Kidney (tissue), 22 donors: ENCODE measurements around the gene DLGAP4. TPM values are rescaled to one million over a fixed set of nuclear protein-coding genes. Genes with fewer than 3 reads are reported as not detected.

ENCODE experiments used
- DNase-seq, 5 donors: peaks; one replicate each; pipeline ENCODE4 v3.0.0-alpha.2; 2013 to 2020
- FAIRE-seq: peaks from 2 replicates; lab custom pipeline; 2012; peaks lifted over from hg19 to GRCh38; lab: Jason Lieb, UNC
- H3K27ac ChIP-seq, 2 donors: one replicate each; pipeline ENCODE4 v1.7.0; 2013; ENCODE audit warnings: low read depth in 2 of 2, low read length in 2 of 2, inconsistent platforms in 1 of 2
- H3K27me3 ChIP-seq: one replicate; pipeline ENCODE4 v1.7.1; 2013; ENCODE audit warnings: low read length, inconsistent platforms; ENCODE audit not compliant: control insufficient read depth, insufficient read depth
- H3K36me3 ChIP-seq, 3 donors: one replicate each; pipeline versions ENCODE4 v1.7.0 to v1.7.1; 2013; ENCODE audit warnings: low read length in 3 of 3, control low read depth in 1 of 3, inconsistent platforms in 1 of 3; ENCODE audit not compliant: insufficient read depth in 3 of 3, control insufficient read depth in 2 of 3
- H3K4me1 ChIP-seq, 3 donors: one replicate each; pipeline versions ENCODE4 v1.7.0 to v1.7.1; 2013; ENCODE audit warnings: low read length in 3 of 3, inconsistent platforms in 1 of 3, low read depth in 1 of 3; ENCODE audit not compliant: control insufficient read depth in 2 of 3, insufficient read depth in 2 of 3
- H3K4me3 ChIP-seq, 3 donors: one replicate each; pipeline versions ENCODE4 v1.7.0 to v1.8.1; 2013; ENCODE audit warnings: low read length in 3 of 3, control low read depth in 1 of 3, inconsistent platforms in 1 of 3
- H3K9ac ChIP-seq, 3 donors: one replicate each; pipeline versions ENCODE4 v1.7.0 to v1.7.1; 2013; ENCODE audit warnings: low read length in 3 of 3, control low read depth in 1 of 3, inconsistent platforms in 1 of 3
- H3K9me3 ChIP-seq, 3 donors: one replicate each; pipeline versions ENCODE4 v1.7.0 to v1.7.1; 2013; ENCODE audit warnings: low read length in 3 of 3, control low read depth in 1 of 3, inconsistent platforms in 1 of 3; ENCODE audit not compliant: control insufficient read depth in 2 of 3, insufficient read depth in 1 of 3
- intact Hi-C: fragments of 100-400 bp; cut with DNase I; formaldehyde crosslinking; loops from one replicate; pipeline ENCODE4 v1.11.1; 2022
- long read RNA-seq, 10 donors: library from polyadenylated mRNA in 1 of 10; unstranded in 1 of 10; transcript quantifications; one replicate each; pipeline ENCODE4 v2.0.0 and lab custom pipeline, GENCODE V29; 2021 to 2026
- polyA plus RNA-seq: library from polyadenylated mRNA; stranded (reverse); fragments of 350-450 nt; fragmentation: Illumina TruSeq; extraction: RNeasy Lipid Tissue Mini Kit (QIAGEN cat#74804); gene quantifications from one replicate; pipeline ENCODE4 v1.2.3, GENCODE V29; 2014; ENCODE audit warnings: low read depth, low replicate concordance; ENCODE audit not compliant: insufficient read depth
- total RNA-seq: library from RNA; stranded (reverse); fragmentation: NEBNext Ultra II Directional; extraction: Animal tissue kit (Norgen Biotek cat#: 25700); gene quantifications from one replicate; pipeline ENCODE4 v1.2.1, GENCODE V29; 2021
- TF ChIP-seq, protein P1 (sequence below): IDR thresholded peaks from 3 replicates; pipeline ENCODE4 v1.5.1; 2012; ENCODE audit warnings: mild to moderate bottlenecking, moderate library complexity, borderline replicate concordance; ENCODE audit not compliant: insufficient read depth; ENCODE audit errors: extremely low read depth
- donor health status: control.
- donor health status: control.
- donor health status: control.
- donor health status: control.
- donor health status: control.
- donor health status: DM: yes; HTN: yes; CAD: no.
- donor health status: Normal renal cell carcinoma (clear cell type).

The DLGAP4 gene, protein sequence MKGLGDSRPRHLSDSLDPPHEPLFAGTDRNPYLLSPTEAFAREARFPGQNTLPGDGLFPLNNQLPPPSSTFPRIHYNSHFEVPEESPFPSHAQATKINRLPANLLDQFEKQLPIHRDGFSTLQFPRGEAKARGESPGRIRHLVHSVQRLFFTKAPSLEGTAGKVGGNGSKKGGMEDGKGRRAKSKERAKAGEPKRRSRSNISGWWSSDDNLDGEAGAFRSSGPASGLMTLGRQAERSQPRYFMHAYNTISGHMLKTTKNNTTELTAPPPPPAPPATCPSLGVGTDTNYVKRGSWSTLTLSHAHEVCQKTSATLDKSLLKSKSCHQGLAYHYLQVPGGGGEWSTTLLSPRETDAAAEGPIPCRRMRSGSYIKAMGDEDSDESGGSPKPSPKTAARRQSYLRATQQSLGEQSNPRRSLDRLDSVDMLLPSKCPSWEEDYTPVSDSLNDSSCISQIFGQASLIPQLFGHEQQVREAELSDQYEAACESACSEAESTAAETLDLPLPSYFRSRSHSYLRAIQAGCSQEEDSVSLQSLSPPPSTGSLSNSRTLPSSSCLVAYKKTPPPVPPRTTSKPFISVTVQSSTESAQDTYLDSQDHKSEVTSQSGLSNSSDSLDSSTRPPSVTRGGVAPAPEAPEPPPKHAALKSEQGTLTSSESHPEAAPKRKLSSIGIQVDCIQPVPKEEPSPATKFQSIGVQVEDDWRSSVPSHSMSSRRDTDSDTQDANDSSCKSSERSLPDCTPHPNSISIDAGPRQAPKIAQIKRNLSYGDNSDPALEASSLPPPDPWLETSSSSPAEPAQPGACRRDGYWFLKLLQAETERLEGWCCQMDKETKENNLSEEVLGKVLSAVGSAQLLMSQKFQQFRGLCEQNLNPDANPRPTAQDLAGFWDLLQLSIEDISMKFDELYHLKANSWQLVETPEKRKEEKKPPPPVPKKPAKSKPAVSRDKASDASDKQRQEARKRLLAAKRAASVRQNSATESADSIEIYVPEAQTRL
- 62.4 TPM for total RNA-seq
- 19.6 TPM for polyA plus RNA-seq
- long read RNA-seq, donor 1, partial matches to known transcripts: 21 of 22 reads
- long read RNA-seq, donor 1, other reads (novel, unspliced or antisense): 0 of 22 reads
- long read RNA-seq, donor 2, partial matches to known transcripts: 6 of 8 reads
- long read RNA-seq, donor 2, other reads (novel, unspliced or antisense): 0 of 8 reads
- long read RNA-seq, donor 3, partial matches to known transcripts: 10 of 16 reads
- long read RNA-seq, donor 3, other reads (novel, unspliced or antisense): 0 of 16 reads
- long read RNA-seq, donor 4, transcript DLGAP4-202 (7 exons, 2,392 nt): major isoform, 7 of 9 reads
- long read RNA-seq, donor 4, partial matches to known transcripts: 0 of 9 reads
- long read RNA-seq, donor 4, other reads (novel, unspliced or antisense): 0 of 9 reads
- long read RNA-seq, donor 5: 0 reads
- long read RNA-seq, donor 6, partial matches to known transcripts: 0 of 4 reads
- long read RNA-seq, donor 6, other reads (novel, unspliced or antisense): 0 of 4 reads
- long read RNA-seq, donor 7, transcript DLGAP4-206 (7 exons, 3,110 nt): major isoform, 5 of 41 reads
- long read RNA-seq, donor 7, partial matches to known transcripts: 2 of 41 reads
- long read RNA-seq, donor 7, other reads (novel, unspliced or antisense): 34 of 41 reads
- long read RNA-seq, donor 8, partial matches to known transcripts: 17 of 18 reads
- long read RNA-seq, donor 8, other reads (novel, unspliced or antisense): 0 of 18 reads
- long read RNA-seq, donor 9, partial matches to known transcripts: 0 of 5 reads
- long read RNA-seq, donor 9, other reads (novel, unspliced or antisense): 0 of 5 reads
- long read RNA-seq, donor 10, partial matches to known transcripts: 10 of 12 reads
- long read RNA-seq, donor 10, other reads (novel, unspliced or antisense): 0 of 12 reads

DNA sequence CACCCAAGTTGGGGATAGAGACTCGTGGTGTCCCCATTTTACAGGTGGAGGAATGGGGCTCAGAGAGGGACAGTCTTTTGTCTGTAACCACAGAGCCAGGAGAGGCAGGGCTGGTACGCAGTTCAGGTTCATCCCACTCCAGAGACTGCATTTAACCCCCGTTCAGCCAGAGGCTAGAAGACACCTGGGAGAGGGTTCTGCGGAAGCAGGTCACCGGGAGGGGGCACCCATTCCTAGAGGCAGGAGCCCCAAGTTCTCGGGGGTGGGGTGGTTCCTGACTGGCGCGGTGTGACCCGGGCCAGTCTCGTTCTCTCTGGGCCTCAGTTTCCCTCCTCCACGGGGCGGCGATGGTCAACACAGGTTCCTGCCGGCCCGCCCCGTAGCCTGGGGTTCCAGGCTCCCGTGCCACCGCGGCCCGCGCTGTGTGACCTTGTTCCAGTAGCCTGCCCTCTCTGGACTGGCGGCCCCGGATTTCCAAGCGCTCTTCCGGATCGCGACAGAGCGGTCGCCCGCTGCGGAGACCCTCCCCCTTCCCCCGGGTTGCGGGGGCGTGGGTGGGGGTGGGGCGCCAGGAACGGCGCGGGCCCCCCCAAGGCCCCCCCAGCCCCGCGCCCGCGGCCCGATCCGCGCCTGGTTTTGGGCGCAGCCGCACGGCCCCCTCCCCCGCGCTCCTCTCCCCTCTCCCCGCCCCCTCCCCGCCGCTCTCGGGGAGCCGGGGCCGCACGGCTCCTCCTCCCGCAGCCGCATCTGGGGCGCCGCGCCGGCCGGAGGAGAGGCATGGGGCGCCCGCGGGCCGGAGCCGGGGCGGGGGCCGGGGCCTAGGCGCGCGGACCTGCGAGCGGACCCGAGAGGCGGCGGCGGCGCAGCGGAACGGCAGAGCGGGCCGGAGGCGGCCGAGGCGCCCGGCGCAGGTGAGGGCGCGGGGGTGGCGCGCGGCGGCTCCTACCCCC is at the start of gene DLGAP4:
TSS of gene DLGAP4 (plus strand) at position 738 of the 950 bp plus-strand sequence. CDS start 125,379 bp downstream, outside the sequence.
- peak in 2 of 5 donors; percentile 3 to 42 for DNase-seq

DNA sequence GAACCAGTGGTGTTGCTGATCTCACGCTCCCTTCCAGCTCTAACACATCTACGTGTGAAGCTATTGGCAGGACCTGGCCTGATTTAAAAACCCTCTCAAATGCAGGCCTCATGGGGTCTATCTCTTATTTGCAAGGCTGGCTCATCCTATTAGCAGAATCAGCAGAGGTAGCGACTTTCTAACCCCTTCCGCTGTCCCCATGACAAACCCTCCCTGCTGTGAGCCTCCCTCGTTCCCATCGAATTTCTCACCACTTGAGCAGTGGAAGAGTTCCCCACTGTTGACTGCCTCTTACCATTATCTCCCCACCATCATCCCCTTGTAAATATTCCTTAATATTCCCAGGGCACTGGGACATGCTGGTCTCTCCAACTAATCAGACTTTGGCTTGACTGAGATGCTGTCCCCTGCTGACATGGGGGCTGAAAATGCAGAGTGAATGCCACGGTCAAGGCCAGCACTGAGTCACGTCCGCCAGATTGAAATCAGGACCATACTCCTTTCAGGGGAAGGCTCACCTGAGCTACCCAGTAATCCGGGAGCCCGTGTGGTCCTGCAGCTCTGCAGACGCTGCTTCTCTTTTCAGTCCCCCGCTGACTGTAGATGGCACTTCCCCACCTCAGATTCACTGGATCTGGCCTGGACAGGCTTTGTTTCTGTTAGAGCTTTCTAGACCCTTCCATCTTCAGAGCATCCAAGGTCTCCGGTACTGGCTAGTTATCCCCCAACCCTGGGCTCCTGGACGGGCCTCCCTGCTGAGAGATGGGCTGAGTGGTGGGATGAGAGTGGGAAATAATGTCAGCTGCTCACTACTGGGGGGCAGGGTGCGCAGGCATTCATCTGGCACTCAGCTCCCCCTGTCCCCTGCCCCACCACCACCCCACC is 46.7 kb upstream of the DLGAP4 start:
- Histone ChIP-seq H3K9ac (no peak overlapping the region), H3K4me1 (no peaks in the 10 kb centered on the region), H3K27me3 (no peaks in the 10 kb centered on the region), H3K9me3 (no peaks in the 10 kb centered on the region), H3K4me3 (no peak overlapping the region), H3K36me3 (peaks cover 0 to 9% (median 0%) of the 10 kb centered on the region in 3 donors), H3K27ac (no peak overlapping the region)
- FAIRE-seq (no peak), DNase-seq (no peak)
- TF ChIP-seq, protein P1, sequence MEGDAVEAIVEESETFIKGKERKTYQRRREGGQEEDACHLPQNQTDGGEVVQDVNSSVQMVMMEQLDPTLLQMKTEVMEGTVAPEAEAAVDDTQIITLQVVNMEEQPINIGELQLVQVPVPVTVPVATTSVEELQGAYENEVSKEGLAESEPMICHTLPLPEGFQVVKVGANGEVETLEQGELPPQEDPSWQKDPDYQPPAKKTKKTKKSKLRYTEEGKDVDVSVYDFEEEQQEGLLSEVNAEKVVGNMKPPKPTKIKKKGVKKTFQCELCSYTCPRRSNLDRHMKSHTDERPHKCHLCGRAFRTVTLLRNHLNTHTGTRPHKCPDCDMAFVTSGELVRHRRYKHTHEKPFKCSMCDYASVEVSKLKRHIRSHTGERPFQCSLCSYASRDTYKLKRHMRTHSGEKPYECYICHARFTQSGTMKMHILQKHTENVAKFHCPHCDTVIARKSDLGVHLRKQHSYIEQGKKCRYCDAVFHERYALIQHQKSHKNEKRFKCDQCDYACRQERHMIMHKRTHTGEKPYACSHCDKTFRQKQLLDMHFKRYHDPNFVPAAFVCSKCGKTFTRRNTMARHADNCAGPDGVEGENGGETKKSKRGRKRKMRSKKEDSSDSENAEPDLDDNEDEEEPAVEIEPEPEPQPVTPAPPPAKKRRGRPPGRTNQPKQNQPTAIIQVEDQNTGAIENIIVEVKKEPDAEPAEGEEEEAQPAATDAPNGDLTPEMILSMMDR: no peak
- intact Hi-C loops: no loop called here

More for the DNA sequence above, at the start of gene DLGAP4:
- no peak within 1 kb of the TSS for H3K27ac ChIP-seq
- peaks cover 0 to 2% (median 0%) of the 10 kb centered on the region in 3 donors for H3K4me1 ChIP-seq
- no peak within 1 kb of the TSS for H3K9ac ChIP-seq
- no peak within 1 kb of the TSS for H3K4me3 ChIP-seq
- FAIRE-seq: no peak
- H3K27me3 ChIP-seq: peaks cover 23% of the 10 kb centered on the region
- no peaks in the 10 kb centered on the region for H3K36me3 ChIP-seq
- TF ChIP-seq, protein P1: no peak
- intact Hi-C loops: no loop called here
- no peaks in the 10 kb centered on the region for H3K9me3 ChIP-seq
